ENCODE data around the gene SELENOV.

SELENOV gene

GRCh38 chr19:39525205-39525604 is 10.3 kb downstream of the SELENOV start:
- DNase-seq: no peak

GRCh38 chr19:39531834-39532232 is 16.9 kb downstream of the SELENOV start:
- no peak for DNase-seq

GRCh38 chr19:39532233-39533002 is 17.5 kb downstream of the SELENOV start, which contains the start of gene EID2B:
EID2B (minus strand) TSS chr19:39532852; CDS start chr19:39532802, 50 bp downstream.
- peak; percentile 81 for DNase-seq

GRCh38 chr19:39533003-39533512 is 18.1 kb downstream of the SELENOV start:
- DNase-seq: no peak

- DNase-seq: no peak
Observed at GRCh38 chr19:39533791-39534190, 18.9 kb downstream of the SELENOV start.

- peak; percentile 52 for DNase-seq
Observed at GRCh38 chr19:39539165-39539517, 24.2 kb downstream of the SELENOV start.

- peak; percentile 82 for DNase-seq
Observed at GRCh38 chr19:39539518-39540332, 24.8 kb downstream of the SELENOV start, which contains the start of gene EID2. EID2 (minus strand) TSS chr19:39540161; CDS start chr19:39540079, 82 bp downstream.

GRCh38 chr19:39540333-39540673 is 25.4 kb downstream of the SELENOV start:
- no peak for DNase-seq

- no peak for DNase-seq
Observed at GRCh38 chr19:39542206-39542605, 27.3 kb downstream of the SELENOV start.

GRCh38 chr19:39543477-39543857 is 28.5 kb downstream of the SELENOV start:
- DNase-seq: no peak

- peak; percentile 59 for DNase-seq
Observed at GRCh38 chr19:39544226-39544903, 29.4 kb downstream of the SELENOV start.

- DNase-seq: no peak
Observed at GRCh38 chr19:39544911-39545310, 30.0 kb downstream of the SELENOV start.

- no peak for DNase-seq
Observed at GRCh38 chr19:39546599-39546998, 31.7 kb downstream of the SELENOV start.

- DNase-seq: no peak
Observed at GRCh38 chr19:39550197-39550596, 35.3 kb downstream of the SELENOV start.

GRCh38 chr19:39553082-39553652 is 38.2 kb downstream of the SELENOV start:
- no peak for DNase-seq

- no peak for DNase-seq
Observed at GRCh38 chr19:39554701-39555311, 39.9 kb downstream of the SELENOV start.

- DNase-seq: no peak
Observed at GRCh38 chr19:39555883-39556282, 40.9 kb downstream of the SELENOV start.

GRCh38 chr19:39557811-39558623 is 43.1 kb downstream of the SELENOV start:
- DNase-seq: no peak

- DNase-seq: no peak
Observed at GRCh38 chr19:39558624-39559117, 43.7 kb downstream of the SELENOV start.

- DNase-seq: no peak
Observed at GRCh38 chr19:39563408-39563807, 48.5 kb downstream of the SELENOV start.

- DNase-seq: no peak
Observed at GRCh38 chr19:39566064-39566463, 51.1 kb downstream of the SELENOV start.
